CD4-positive, alpha-beta T cell (primary cell): Measurements from ENCODE around the gene YIPF6. TPM values are rescaled to one million over a fixed set of nuclear protein-coding genes. Genes with fewer than 3 reads are reported as not detected.

Experiments
- ATAC-seq: fragments of 200-7000 bp; cut with Tn5 transposase; one replicate; pipeline ENCODE4 v1.10.0; 2022; ENCODE audit warnings: mild to moderate bottlenecking; ENCODE audit not compliant: poor library complexity
- CTCF ChIA-PET: fragments of 350-600 bp; sonication (Branson Sonifier 250); formaldehyde crosslinking; loops from one replicate; lab custom pipeline; 2021; ENCODE audit warnings: antibody characterized with exemption, inconsistent platforms; lab: Charles Lee
- POLR2A ChIA-PET: fragments of 350-600 bp; sonication (Branson Sonifier 250); formaldehyde crosslinking; loops from one replicate; lab custom pipeline; 2021; ENCODE audit warnings: antibody characterized with exemption, inconsistent platforms; lab: Charles Lee
- DNase-seq, 14 experiments: peaks; one replicate each; pipeline ENCODE4 v3.0.0-alpha.2; 2013 to 2020; ENCODE audit warnings: mixed read lengths in 2 of 14
- H3K27ac ChIP-seq, 2 donors: one replicate each; pipeline versions ENCODE4 v1.5.1 to v1.7.0; 2013; ENCODE audit warnings: low read length in 2 of 2, low read depth in 1 of 2, mild to moderate bottlenecking in 1 of 2
- H3K27me3 ChIP-seq, 2 experiments: 1 replicate in 1 of 2; 2 replicates in 1 of 2; pipeline versions ENCODE4 v1.6.1 to v1.7.0; 2013; ENCODE audit warnings: low read length in 2 of 2, control low read depth in 1 of 2, mild to moderate bottlenecking in 1 of 2, moderate library complexity in 1 of 2; ENCODE audit not compliant: insufficient read depth in 2 of 2, control insufficient read depth in 1 of 2
- H3K36me3 ChIP-seq: one replicate; pipeline ENCODE4 v1.6.1; 2013; ENCODE audit warnings: low read length, control low read depth; ENCODE audit not compliant: insufficient read depth
- H3K4me1 ChIP-seq: one replicate; pipeline ENCODE4 v1.6.1; 2013; ENCODE audit warnings: low read length, control low read depth; ENCODE audit not compliant: insufficient read depth
- H3K4me3 ChIP-seq: one replicate; pipeline ENCODE4 v1.5.1; 2013; ENCODE audit warnings: mild to moderate bottlenecking, low read length, moderate library complexity
- H3K9me3 ChIP-seq, 2 experiments: 1 replicate in 1 of 2; 2 replicates in 1 of 2; pipeline versions ENCODE4 v1.6.1 to v1.7.0; 2013; ENCODE audit warnings: low read length in 2 of 2, mild to moderate bottlenecking in 2 of 2, control low read depth in 1 of 2, moderate library complexity in 1 of 2; ENCODE audit not compliant: control insufficient read depth in 1 of 2, insufficient read depth in 1 of 2
- H3K27ac Mint-ChIP-seq: one replicate; pipeline ENCODE4 v1.8.0; 2020; ENCODE audit warnings: mixed read lengths
- H3K27me3 Mint-ChIP-seq: one replicate; pipeline ENCODE4 v1.8.0; 2021; ENCODE audit warnings: mixed read lengths
- H3K36me3 Mint-ChIP-seq: one replicate; pipeline ENCODE4 v1.8.0; 2021; ENCODE audit warnings: low read depth, mixed read lengths
- H3K4me1 Mint-ChIP-seq: one replicate; pipeline ENCODE4 v1.8.0; 2021; ENCODE audit warnings: low read depth, mixed read lengths
- H3K4me3 Mint-ChIP-seq: one replicate; pipeline ENCODE4 v1.8.0; 2020; ENCODE audit warnings: mild to moderate bottlenecking, mixed read lengths
- H3K9me3 Mint-ChIP-seq: one replicate; pipeline ENCODE4 v1.8.0; 2020; ENCODE audit warnings: mixed read lengths
- CTCF ChIP-seq: fragments of 200-600 bp; IDR thresholded peaks from one replicate; pipeline ENCODE4 v1.8.0; 2022; ENCODE audit warnings: antibody characterized with exemption, mild to moderate bottlenecking
- intact Hi-C, 2 experiments: fragments of 100-400 bp; cut with DNase I in 1 of 2; cut with micrococcal nuclease in 1 of 2; formaldehyde crosslinking; loops; one replicate each; pipeline versions ENCODE4 v1.15.1 to v1.9.0; 2023 to 2025; cut with DNase I, micrococcal nuclease
- total RNA-seq, 174 experiments: library from RNA in 2 of 174; stranded (reverse) in 2 of 174; gene quantifications; one replicate each; pipeline ENCODE4 v1.2.3 and lab custom pipeline; 2021 to 2026

The YIPF6 gene
- total RNA-seq, 2 experiments from 2014 or later = 7.0 to 7.4 TPM

DNA sequence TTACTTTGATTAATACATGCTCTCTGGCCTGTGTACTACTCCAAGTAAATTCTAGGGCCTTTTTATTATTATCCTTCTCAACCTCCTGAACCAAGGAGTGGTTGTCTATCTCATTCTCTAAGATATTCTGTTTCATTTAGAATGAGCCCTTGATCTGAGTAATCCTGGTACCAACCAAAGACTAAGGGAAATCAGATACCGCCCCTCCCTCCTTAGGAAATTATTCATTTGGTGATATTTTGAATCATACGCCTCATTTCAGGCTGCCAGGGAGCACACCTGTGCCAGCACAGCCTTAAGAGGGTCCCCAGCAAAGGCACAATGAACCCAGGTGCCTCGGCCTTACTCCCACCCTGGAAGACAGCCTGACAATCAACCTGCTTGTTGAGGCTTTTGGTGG is 75.4 kb downstream of the YIPF6 start:
- Histone ChIP-seq H3K9me3 (no peaks in the 10 kb centered on the region), H3K4me1 (no peaks in the 10 kb centered on the region), H3K27ac (no peak overlapping the region), H3K27me3 (no peaks in the 10 kb centered on the region), H3K36me3 (no peaks in the 10 kb centered on the region), H3K4me3 (no peak overlapping the region)
- intact Hi-C loops = no loop called here
- CTCF ChIA-PET = no interaction called here
- POLR2A ChIA-PET = no interaction called here
- ATAC-seq (no peak), DNase-seq (no peak)
- H3K9me3 Mint-ChIP-seq = no peaks in the 10 kb centered on the region
- no peak overlapping the region for H3K4me3 Mint-ChIP-seq
- no peaks in the 10 kb centered on the region for H3K4me1 Mint-ChIP-seq
- no peak for TF ChIP-seq CTCF
- no peaks in the 10 kb centered on the region for H3K36me3 Mint-ChIP-seq
- H3K27me3 Mint-ChIP-seq = no peaks in the 10 kb centered on the region
- H3K27ac Mint-ChIP-seq = no peak overlapping the region

- ChIA-PET POLR2A (no interaction called here), CTCF (no interaction called here)
- H3K27ac ChIP-seq = no peak overlapping the region
- H3K36me3 Mint-ChIP-seq = peaks cover under 1% of the 10 kb centered on the region
- no peaks in the 10 kb centered on the region for H3K4me1 ChIP-seq
- no peak overlapping the region for H3K4me3 Mint-ChIP-seq
- DNase-seq (no peak), ATAC-seq (no peak)
- intact Hi-C loops = no loop called here
- H3K4me3 ChIP-seq = no peak overlapping the region
- H3K9me3 ChIP-seq = no peaks in the 10 kb centered on the region
- no peaks in the 10 kb centered on the region for H3K4me1 Mint-ChIP-seq
- H3K27me3 Mint-ChIP-seq = no peaks in the 10 kb centered on the region
- no peaks in the 10 kb centered on the region for H3K9me3 Mint-ChIP-seq
- no peak overlapping the region for H3K27ac Mint-ChIP-seq
- no peaks in the 10 kb centered on the region for H3K36me3 ChIP-seq
- H3K27me3 ChIP-seq = no peaks in the 10 kb centered on the region
- TF ChIP-seq CTCF = no peak
Measured at GRCh38 chrX:68579810-68580209, 81.0 kb downstream of the YIPF6 start.

DNA sequence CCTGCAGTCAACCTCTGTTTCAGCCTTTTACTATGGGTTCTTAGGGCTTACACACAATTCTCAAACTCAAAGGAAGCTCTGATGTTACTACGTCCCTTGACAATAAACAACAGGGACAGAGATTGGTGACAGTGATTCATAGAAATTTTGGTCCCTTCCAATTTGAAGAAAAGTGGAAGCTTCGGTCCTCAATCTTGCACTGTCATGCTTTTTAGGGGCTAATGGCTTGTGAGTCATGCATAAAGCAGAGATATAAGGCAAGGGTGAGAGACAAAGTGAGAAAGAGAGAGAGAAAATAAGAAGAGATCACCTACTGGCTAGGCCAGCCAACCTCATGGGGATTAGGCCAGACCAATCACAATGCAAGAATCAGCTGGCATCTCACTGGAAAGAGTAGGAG is 85.4 kb downstream of the YIPF6 start:
- Mint-ChIP-seq H3K36me3 (peaks cover 18% of the 10 kb centered on the region), H3K9me3 (peaks cover 2% of the 10 kb centered on the region), H3K4me3 (no peak overlapping the region), H3K27me3 (no peaks in the 10 kb centered on the region), H3K4me1 (no peaks in the 10 kb centered on the region), H3K27ac (no peak overlapping the region)
- ChIA-PET CTCF (interaction anchor here (1.0 kb wide), 1 partner anchor 15 kb away, joined by 3 read pairs; no protein-coding TSS in a partner anchor), POLR2A (no interaction called here)
- intact Hi-C loops = no loop called here
- Histone ChIP-seq H3K27me3 (no peaks in the 10 kb centered on the region), H3K9me3 (peaks cover 0 to 5% of the 10 kb centered on the region in 2 experiments), H3K4me1 (no peaks in the 10 kb centered on the region), H3K4me3 (no peak overlapping the region), H3K27ac (no peak overlapping the region), H3K36me3 (no peaks in the 10 kb centered on the region)
- DNase-seq (no peak), ATAC-seq (no peak)
- no peak for TF ChIP-seq CTCF

Other genes with a start within 250 kb of the YIPF6 start
- gene OPHN1, start 65.6 kb upstream of the YIPF6 start, total RNA-seq = not detected
- gene STARD8, start 148.6 kb downstream of the YIPF6 start, total RNA-seq = under 1 TPM; 0.22 to 0.25 TPM